ENCODE measurements around the gene PDE4D. TPM values are rescaled to one million over a fixed set of nuclear protein-coding genes. Genes with fewer than 3 reads are reported as not detected.

The PDE4D gene
- total and polyA plus RNA-seq, 3 experiments from 2014 or later, result 5.6 to 18.3 (median 17.7) TPM

DNA sequence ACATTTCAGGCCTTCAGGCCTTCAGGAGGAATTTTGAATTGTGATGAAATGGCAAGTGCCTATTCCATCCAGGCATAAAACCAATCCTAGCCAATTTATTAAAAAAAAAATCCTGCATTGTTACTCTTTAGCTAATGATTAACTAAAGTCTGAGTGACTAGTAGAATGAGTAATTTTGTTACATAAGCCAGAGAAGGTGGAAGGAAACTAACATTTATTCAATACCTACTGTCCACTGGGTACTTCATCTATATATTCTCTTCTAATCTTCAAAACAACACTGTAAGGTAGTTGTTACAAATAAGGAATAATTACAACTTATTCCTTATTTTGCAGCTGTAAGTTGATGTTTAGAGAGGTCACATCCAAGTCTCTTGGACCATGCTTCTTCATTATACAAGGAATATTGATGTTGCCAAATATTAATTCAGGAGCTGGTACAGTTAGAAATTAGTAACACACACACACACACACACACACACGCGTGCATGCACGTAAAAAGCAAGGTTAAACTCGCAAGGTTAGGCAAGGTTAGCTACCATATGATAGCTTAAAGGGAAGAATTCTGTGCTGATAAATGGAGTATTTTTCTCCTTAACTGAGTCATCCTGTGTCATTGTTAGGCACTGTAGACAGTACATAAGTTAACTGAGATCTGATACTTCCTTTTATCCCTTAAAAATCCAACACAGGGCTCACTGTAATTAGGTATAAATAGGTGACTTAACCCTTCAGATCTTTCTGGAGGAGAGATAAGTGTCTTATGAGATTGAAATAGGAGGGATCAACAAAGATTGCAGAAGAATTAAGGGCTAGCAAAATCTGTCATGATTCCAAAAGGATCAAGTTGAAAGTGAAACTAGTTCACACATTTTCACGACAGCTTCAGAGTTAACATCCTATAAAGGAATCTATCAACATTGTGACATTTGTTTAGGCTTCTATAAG, 596.9 kb downstream of the PDE4D start:
- no peak for DNase-seq
- POLR2A ChIA-PET, result no interaction called here
- peaks cover 0 to 2% (median 0%) of the 10 kb centered on the region in 5 donors for H3K9me3 Mint-ChIP-seq
- peak overlapping the region in 5 of 8 donors; percentile 42 to 81 (median 62) for H3K27ac Mint-ChIP-seq
- Histone ChIP-seq H3K4me3 (ENCODE audit: low read length) (no peak overlapping the region), H3K27ac (ENCODE audit: low read depth, low read length) (no peak overlapping the region), H3K9me3 (ENCODE audit: low read length) (no peaks in the 10 kb centered on the region), H3K4me1 (ENCODE audit: insufficient read depth, low read length) (no peaks in the 10 kb centered on the region), H3K36me3 (ENCODE audit: insufficient read depth, low read length) (no peaks in the 10 kb centered on the region), H3K27me3 (ENCODE audit: insufficient read depth, low read length, poor library complexity, severe bottlenecking) (no peaks in the 10 kb centered on the region)
- H3K4me3 Mint-ChIP-seq, result peak overlapping the region; percentile 34 to 82 (median 67)
- H3K27me3 Mint-ChIP-seq, result no peaks in the 10 kb centered on the region
- H3K4me1 Mint-ChIP-seq, result peaks cover 14 to 26% (median 18%) of the 10 kb centered on the region in 3 donors
- no peaks in the 10 kb centered on the region for H3K36me3 Mint-ChIP-seq
- CTCF ChIA-PET, result no interaction called here

- Mint-ChIP-seq H3K9me3 (no peaks in the 10 kb centered on the region), H3K27me3 (peaks cover 0 to 2% of the 10 kb centered on the region in 2 donors), H3K4me1 (peaks cover 14 to 26% (median 18%) of the 10 kb centered on the region in 3 donors), H3K4me3 (no peak overlapping the region), H3K27ac (peak overlapping the region in 1 of 8 donors; percentile 54), H3K36me3 (no peaks in the 10 kb centered on the region)
- Histone ChIP-seq H3K4me1 (ENCODE audit: insufficient read depth, low read length) (no peaks in the 10 kb centered on the region), H3K27ac (ENCODE audit: low read depth, low read length) (no peak overlapping the region), H3K36me3 (ENCODE audit: insufficient read depth, low read length) (no peaks in the 10 kb centered on the region), H3K4me3 (ENCODE audit: low read length) (no peak overlapping the region), H3K27me3 (ENCODE audit: insufficient read depth, low read length, poor library complexity, severe bottlenecking) (no peaks in the 10 kb centered on the region), H3K9me3 (ENCODE audit: low read length) (no peaks in the 10 kb centered on the region)
- DNase-seq, result no peak
- ChIA-PET CTCF (no interaction called here), POLR2A (no interaction called here)
Measured at GRCh38 chr5:59293700-59294099, 599.8 kb downstream of the PDE4D start.

DNA sequence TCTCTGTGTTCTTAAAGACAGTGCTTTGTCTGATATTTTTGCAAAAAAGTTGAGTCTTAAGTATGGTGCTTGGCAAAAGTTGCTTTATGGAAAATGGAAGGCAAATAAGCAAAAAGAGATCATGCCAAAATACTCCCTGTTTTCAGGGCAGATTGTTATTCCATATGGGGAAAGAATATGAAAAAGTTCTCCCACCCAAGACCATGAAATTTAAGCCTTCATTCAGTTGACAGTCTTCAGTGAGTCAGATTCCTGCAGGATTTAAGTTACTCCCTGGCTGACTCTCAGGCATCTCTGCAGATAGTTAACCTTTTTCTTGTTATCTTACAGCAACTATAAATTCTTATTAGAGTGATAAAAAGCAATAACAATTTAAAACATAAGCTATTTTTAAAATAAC, 601.6 kb downstream of the PDE4D start:
- Mint-ChIP-seq H3K36me3 (no peaks in the 10 kb centered on the region), H3K27me3 (peaks cover 4 to 6% of the 10 kb centered on the region in 2 donors), H3K4me1 (peaks cover 9 to 13% (median 9%) of the 10 kb centered on the region in 3 donors), H3K9me3 (no peaks in the 10 kb centered on the region), H3K4me3 (no peak overlapping the region), H3K27ac (no peak overlapping the region)
- no peak for DNase-seq
- Histone ChIP-seq H3K27ac (ENCODE audit: low read depth, low read length) (no peak overlapping the region), H3K4me1 (ENCODE audit: insufficient read depth, low read length) (no peaks in the 10 kb centered on the region), H3K9me3 (ENCODE audit: low read length) (no peaks in the 10 kb centered on the region), H3K36me3 (ENCODE audit: insufficient read depth, low read length) (no peaks in the 10 kb centered on the region), H3K4me3 (ENCODE audit: low read length) (no peak overlapping the region), H3K27me3 (ENCODE audit: insufficient read depth, low read length, poor library complexity, severe bottlenecking) (no peaks in the 10 kb centered on the region)
- ChIA-PET CTCF (no interaction called here), POLR2A (no interaction called here)

GRCh38 chr5:59287884-59288283, 605.6 kb downstream of the PDE4D start:
- no peaks in the 10 kb centered on the region for H3K27me3 ChIP-seq (ENCODE audit: insufficient read depth, low read length, poor library complexity, severe bottlenecking)
- no peaks in the 10 kb centered on the region for H3K4me1 ChIP-seq (ENCODE audit: insufficient read depth, low read length)
- no peak overlapping the region for H3K27ac Mint-ChIP-seq
- H3K4me3 Mint-ChIP-seq, result no peak overlapping the region
- no peak overlapping the region for H3K4me3 ChIP-seq (ENCODE audit: low read length)
- POLR2A ChIA-PET, result no interaction called here
- H3K36me3 ChIP-seq (ENCODE audit: insufficient read depth, low read length), result no peaks in the 10 kb centered on the region
- H3K27ac ChIP-seq (ENCODE audit: low read depth, low read length), result no peak overlapping the region
- CTCF ChIA-PET, result no interaction called here
- no peak for DNase-seq
- H3K36me3 Mint-ChIP-seq, result no peaks in the 10 kb centered on the region
- H3K4me1 Mint-ChIP-seq, result no peaks in the 10 kb centered on the region
- H3K9me3 Mint-ChIP-seq, result peaks cover 0 to 3% (median 0%) of the 10 kb centered on the region in 5 donors
- peaks cover 6 to 10% of the 10 kb centered on the region in 2 donors for H3K27me3 Mint-ChIP-seq
- H3K9me3 ChIP-seq (ENCODE audit: low read length), result no peaks in the 10 kb centered on the region

DNA sequence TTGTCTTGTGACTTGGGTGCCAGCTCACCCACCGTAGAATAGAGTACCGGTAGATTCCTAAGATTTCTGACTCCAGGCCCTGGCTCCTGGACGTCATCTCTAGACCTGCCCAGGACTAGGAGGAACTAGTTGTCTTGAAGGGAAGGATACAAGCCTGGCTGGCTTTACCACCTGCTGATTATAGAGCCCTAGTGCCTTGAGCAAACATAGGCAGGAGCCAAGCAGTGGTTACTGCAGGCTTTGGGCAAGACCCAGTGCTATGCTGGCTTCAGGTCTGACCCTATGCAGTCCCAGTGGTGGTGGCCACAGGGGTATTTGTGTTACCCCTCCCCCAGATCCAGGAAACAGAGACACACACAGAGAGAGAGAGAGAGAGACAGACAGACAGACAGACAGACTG, 606.2 kb downstream of the PDE4D start:
- Histone ChIP-seq H3K36me3 (ENCODE audit: insufficient read depth, low read length) (no peaks in the 10 kb centered on the region), H3K4me3 (ENCODE audit: low read length) (no peak overlapping the region), H3K4me1 (ENCODE audit: insufficient read depth, low read length) (no peaks in the 10 kb centered on the region), H3K27ac (ENCODE audit: low read depth, low read length) (no peak overlapping the region), H3K27me3 (ENCODE audit: insufficient read depth, low read length, poor library complexity, severe bottlenecking) (no peaks in the 10 kb centered on the region), H3K9me3 (ENCODE audit: low read length) (no peaks in the 10 kb centered on the region)
- POLR2A ChIA-PET, result no interaction called here
- no peak for DNase-seq
- H3K27ac Mint-ChIP-seq, result no peak overlapping the region
- no peak overlapping the region for H3K4me3 Mint-ChIP-seq
- peaks cover 0 to 3% (median 0%) of the 10 kb centered on the region in 5 donors for H3K9me3 Mint-ChIP-seq
- peaks cover 6 to 10% of the 10 kb centered on the region in 2 donors for H3K27me3 Mint-ChIP-seq
- CTCF ChIA-PET, result no interaction called here
- no peaks in the 10 kb centered on the region for H3K4me1 Mint-ChIP-seq
- no peaks in the 10 kb centered on the region for H3K36me3 Mint-ChIP-seq

DNA sequence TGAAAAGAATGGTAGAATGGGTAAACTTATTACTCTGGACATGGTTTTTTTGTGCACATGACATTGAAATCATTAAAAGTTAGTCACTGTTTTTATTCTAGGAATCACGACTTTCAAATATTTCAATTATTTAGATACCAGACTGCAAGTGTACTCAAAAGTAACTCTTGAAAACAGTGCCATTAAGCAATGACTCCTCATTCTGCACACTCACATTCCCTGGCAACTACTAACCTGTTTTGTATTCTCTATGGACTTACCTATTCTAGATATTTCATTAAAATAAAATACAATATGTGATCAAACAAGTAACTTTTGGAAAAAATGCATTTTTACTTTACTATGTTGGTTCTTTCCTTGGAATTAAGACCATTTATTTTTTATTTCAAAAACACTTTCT, 607.0 kb downstream of the PDE4D start:
- POLR2A ChIA-PET, result no interaction called here
- H3K9me3 Mint-ChIP-seq, result peaks cover 0 to 3% (median 0%) of the 10 kb centered on the region in 5 donors
- Histone ChIP-seq H3K4me3 (ENCODE audit: low read length) (no peak overlapping the region), H3K9me3 (ENCODE audit: low read length) (no peaks in the 10 kb centered on the region), H3K4me1 (ENCODE audit: insufficient read depth, low read length) (no peaks in the 10 kb centered on the region), H3K27ac (ENCODE audit: low read depth, low read length) (no peak overlapping the region), H3K27me3 (ENCODE audit: insufficient read depth, low read length, poor library complexity, severe bottlenecking) (no peaks in the 10 kb centered on the region), H3K36me3 (ENCODE audit: insufficient read depth, low read length) (no peaks in the 10 kb centered on the region)
- CTCF ChIA-PET, result no interaction called here
- no peak for DNase-seq
- H3K27me3 Mint-ChIP-seq, result peaks cover 6 to 11% of the 10 kb centered on the region in 2 donors
- no peaks in the 10 kb centered on the region for H3K36me3 Mint-ChIP-seq
- H3K27ac Mint-ChIP-seq, result no peak overlapping the region
- H3K4me3 Mint-ChIP-seq, result no peak overlapping the region
- no peaks in the 10 kb centered on the region for H3K4me1 Mint-ChIP-seq

- no peak for DNase-seq
- Mint-ChIP-seq H3K9me3 (peaks cover 0 to 3% (median 0%) of the 10 kb centered on the region in 5 donors), H3K4me1 (no peaks in the 10 kb centered on the region), H3K36me3 (no peaks in the 10 kb centered on the region), H3K4me3 (no peak overlapping the region), H3K27ac (no peak overlapping the region), H3K27me3 (peaks cover 6 to 13% of the 10 kb centered on the region in 2 donors)
- Histone ChIP-seq H3K4me3 (ENCODE audit: low read length) (no peak overlapping the region), H3K36me3 (ENCODE audit: insufficient read depth, low read length) (no peaks in the 10 kb centered on the region), H3K27ac (ENCODE audit: low read depth, low read length) (no peak overlapping the region), H3K27me3 (ENCODE audit: insufficient read depth, low read length, poor library complexity, severe bottlenecking) (no peaks in the 10 kb centered on the region), H3K9me3 (ENCODE audit: low read length) (no peaks in the 10 kb centered on the region), H3K4me1 (ENCODE audit: insufficient read depth, low read length) (no peaks in the 10 kb centered on the region)
- POLR2A ChIA-PET, result no interaction called here
- CTCF ChIA-PET, result no interaction called here
Measured at GRCh38 chr5:59285300-59286016, 608.1 kb downstream of the PDE4D start.

DNA sequence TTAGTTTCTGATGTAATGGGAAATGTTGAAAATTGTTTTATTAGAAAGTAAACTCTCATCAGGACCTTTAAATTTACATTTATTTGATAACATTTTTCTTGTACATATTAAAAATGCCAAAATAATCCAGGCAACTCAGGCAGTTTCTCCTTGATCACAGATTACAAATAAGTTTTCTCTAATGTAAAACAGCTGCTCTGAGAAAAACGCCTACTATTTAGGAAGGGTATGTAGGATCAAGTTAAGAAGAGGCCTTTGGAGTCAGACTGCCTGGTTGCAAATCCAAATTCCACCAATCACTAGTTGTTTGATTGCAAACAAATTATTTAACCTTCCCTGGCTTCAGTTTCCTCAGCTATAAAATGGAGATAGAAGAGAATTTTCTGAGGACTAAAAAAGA, 610.8 kb downstream of the PDE4D start:
- H3K4me1 ChIP-seq (ENCODE audit: insufficient read depth, low read length), result no peaks in the 10 kb centered on the region
- CTCF ChIA-PET, result no interaction called here
- DNase-seq, result no peak
- H3K4me3 ChIP-seq (ENCODE audit: low read length), result no peak overlapping the region
- H3K9me3 ChIP-seq (ENCODE audit: low read length), result no peaks in the 10 kb centered on the region
- peaks cover 3 to 16% of the 10 kb centered on the region in 2 donors for H3K27me3 Mint-ChIP-seq
- no peak overlapping the region for H3K4me3 Mint-ChIP-seq
- no peaks in the 10 kb centered on the region for H3K4me1 Mint-ChIP-seq
- H3K9me3 Mint-ChIP-seq, result peaks cover 0 to 3% (median 0%) of the 10 kb centered on the region in 5 donors
- POLR2A ChIA-PET, result no interaction called here
- H3K27ac ChIP-seq (ENCODE audit: low read depth, low read length), result no peak overlapping the region
- H3K27ac Mint-ChIP-seq, result no peak overlapping the region
- no peaks in the 10 kb centered on the region for H3K36me3 Mint-ChIP-seq
- H3K36me3 ChIP-seq (ENCODE audit: insufficient read depth, low read length), result no peaks in the 10 kb centered on the region
- no peaks in the 10 kb centered on the region for H3K27me3 ChIP-seq (ENCODE audit: insufficient read depth, low read length, poor library complexity, severe bottlenecking)
